ENCODE results near the gene PRTG.
"Not testable (repeated sequence)": the region's sequence is repeated elsewhere in the genome, so short reads cannot be mapped to it uniquely, and the experiment has no call there.

The PRTG gene, protein sequence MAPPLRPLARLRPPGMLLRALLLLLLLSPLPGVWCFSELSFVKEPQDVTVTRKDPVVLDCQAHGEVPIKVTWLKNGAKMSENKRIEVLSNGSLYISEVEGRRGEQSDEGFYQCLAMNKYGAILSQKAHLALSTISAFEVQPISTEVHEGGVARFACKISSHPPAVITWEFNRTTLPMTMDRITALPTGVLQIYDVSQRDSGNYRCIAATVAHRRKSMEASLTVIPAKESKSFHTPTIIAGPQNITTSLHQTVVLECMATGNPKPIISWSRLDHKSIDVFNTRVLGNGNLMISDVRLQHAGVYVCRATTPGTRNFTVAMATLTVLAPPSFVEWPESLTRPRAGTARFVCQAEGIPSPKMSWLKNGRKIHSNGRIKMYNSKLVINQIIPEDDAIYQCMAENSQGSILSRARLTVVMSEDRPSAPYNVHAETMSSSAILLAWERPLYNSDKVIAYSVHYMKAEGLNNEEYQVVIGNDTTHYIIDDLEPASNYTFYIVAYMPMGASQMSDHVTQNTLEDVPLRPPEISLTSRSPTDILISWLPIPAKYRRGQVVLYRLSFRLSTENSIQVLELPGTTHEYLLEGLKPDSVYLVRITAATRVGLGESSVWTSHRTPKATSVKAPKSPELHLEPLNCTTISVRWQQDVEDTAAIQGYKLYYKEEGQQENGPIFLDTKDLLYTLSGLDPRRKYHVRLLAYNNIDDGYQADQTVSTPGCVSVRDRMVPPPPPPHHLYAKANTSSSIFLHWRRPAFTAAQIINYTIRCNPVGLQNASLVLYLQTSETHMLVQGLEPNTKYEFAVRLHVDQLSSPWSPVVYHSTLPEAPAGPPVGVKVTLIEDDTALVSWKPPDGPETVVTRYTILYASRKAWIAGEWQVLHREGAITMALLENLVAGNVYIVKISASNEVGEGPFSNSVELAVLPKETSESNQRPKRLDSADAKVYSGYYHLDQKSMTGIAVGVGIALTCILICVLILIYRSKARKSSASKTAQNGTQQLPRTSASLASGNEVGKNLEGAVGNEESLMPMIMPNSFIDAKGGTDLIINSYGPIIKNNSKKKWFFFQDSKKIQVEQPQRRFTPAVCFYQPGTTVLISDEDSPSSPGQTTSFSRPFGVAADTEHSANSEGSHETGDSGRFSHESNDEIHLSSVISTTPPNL

DNA sequence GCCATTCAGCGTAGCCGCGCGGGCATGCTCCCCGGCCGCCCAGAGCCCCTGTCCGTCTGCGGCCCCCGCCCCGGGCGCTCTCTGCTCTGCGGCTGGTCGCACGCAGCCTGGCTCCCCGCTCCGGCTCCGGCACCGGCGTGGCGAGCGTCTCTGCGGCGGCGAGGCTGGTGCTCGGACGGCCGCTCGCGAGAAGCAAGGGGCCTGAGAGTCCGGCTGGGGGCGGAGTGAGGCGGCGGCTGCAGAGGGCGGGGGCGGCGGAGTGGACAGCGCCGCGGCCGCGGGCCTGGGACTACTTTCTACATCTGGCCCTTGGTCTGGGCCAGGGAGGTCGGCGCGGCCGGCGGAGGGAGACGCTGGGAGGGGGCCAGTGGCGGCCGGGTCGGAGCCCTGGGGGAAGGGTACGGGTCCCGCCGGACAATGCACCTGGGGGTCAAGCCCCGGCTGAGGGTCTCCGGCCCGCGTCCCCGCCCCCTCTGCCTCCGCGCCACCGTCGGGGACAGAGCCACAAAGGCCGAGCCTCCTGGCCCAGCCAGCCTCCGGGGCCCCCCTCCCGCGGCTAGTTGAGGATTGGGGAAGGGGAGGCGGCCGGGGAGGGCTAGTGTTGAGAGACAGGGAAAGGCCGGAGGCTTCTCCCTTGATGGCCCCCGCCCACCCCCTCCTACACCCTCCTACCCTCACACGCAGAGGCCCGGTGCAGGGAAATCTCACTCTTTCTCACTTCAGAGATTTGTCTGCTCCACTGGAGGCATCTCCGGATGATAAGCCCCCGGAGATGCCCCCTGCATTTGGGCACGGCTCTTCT is at the start of gene PRTG:
PRTG (minus strand) TSS at position 226 of the 802 bp plus-strand sequence; CDS start at position 5, 221 bp downstream.
- peak; percentile 87 for DNase-seq

GRCh38 chr15:55791551-55792400 is 48.8 kb upstream of the PRTG start:
- no peak for DNase-seq

DNA sequence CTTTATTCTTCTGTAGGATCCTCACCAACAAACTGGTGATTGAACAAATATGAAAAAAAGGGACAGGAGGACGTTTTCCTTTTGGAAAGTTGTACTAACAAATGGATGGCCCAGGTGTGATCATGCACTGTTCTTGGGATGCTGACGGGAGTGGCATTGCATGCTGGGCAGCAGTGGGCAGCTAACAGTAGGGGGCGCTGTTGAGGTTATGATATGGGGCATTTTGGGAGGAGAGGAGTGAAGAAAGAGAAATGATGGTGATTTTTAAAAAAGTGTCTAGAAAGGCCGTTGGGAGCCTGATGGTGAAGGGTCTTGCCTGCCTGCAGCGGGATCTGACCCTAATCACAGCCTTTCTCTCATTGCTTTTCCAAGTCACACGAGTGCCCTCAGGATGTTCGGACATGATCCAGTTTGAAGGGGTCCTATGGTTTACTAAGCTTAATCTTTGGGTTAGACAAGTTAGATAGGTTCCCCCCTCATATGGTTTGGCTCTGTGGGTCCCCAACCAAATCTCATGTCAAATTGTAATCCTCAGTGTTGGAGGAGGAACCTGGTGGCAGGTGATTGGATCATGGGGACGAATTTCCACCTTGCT is 46.2 kb upstream of the PRTG start:
- no peak for DNase-seq

GRCh38 chr15:55786341-55786740 is 43.4 kb upstream of the PRTG start:
- DNase-seq: no peak

DNA sequence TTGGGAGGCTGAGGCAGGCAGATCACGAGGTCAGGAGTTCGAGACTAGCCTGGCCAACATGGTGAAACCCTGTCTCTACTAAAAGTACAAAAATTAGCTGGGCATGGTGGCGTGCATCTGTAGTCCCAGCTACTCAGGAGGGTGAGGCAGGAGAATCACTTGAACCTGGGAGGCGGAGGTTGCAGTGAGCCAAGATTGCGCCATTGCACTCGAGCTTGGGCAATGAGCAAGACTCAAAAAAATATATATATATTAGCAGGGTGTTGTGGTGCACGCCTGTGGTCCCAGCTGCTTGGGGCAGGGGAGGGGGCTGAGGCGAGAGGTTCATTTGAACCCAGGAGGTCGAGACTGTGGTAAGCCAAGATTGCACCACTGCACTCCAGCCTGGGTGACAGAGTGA is 42.6 kb upstream of the PRTG start:
- DNase-seq: not testable (repeated sequence)

DNA sequence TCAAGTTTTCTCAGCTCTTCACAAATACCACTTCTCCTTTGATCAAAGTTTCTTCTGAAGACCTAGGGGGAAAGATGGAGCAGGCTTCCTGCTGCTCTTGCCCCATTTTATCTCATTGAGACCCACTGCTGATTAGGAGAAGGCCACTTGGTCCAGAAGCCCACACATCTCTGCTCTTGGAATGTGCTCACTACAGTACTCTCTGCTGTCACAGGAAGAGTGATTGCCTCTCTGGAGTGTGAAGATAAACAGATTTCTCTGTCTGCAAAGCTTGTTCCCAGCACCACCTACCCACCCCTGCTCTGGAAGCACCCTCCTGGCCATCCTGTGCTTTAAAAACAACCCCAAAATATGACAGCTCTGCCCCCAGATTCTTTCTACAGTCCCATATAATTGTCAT is 41.3 kb upstream of the PRTG start:
- no peak for DNase-seq

GRCh38 chr15:55782901-55783300 is 39.9 kb upstream of the PRTG start:
- no peak for DNase-seq

DNA sequence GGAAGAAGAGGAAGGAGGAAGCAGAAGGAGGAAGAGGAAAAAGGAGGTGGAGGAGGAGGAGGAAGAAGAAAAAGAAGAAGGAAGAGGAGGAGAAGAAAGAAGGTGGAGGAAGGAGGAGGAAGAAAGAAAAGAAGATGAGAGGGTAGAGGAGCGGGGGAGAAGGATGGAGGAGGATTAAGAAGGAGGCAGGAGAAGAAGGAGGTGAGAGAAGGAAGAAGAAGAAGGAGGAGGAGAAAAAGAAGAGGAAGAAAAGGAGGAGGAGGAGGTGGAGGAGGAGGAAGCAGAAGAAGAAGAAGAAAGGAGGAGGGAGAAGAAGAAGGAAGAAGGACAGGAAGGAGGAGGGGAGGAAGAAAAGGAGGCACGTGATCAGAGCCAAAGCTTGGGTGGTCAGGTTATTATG is 37.3 kb upstream of the PRTG start:
- no peak for DNase-seq

- no peak for DNase-seq
Measured at GRCh38 chr15:55778932-55779331, 36.0 kb upstream of the PRTG start.

DNA sequence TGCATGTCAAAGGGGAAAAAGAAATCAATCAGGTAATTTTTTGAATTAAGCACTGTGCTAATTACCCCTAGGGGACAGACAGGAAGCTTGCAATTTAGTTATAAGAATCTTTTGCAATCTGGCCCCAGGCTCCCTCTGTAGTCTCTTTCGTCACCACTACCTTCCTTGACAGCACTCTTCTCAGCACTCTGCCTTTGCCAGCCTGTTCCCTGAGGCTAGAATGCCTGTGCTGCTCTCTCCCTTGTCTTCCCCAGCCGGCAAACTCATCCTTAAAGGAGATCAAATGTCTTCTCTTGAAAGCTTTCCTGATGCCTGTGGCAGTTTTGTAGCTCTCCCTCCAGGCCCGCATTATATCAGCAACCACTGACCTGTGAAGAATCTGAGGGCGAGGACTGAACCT is 32.4 kb upstream of the PRTG start:
- no peak for DNase-seq

- DNase-seq: no peak
Measured at GRCh38 chr15:55774113-55774970, 31.4 kb upstream of the PRTG start.

DNA sequence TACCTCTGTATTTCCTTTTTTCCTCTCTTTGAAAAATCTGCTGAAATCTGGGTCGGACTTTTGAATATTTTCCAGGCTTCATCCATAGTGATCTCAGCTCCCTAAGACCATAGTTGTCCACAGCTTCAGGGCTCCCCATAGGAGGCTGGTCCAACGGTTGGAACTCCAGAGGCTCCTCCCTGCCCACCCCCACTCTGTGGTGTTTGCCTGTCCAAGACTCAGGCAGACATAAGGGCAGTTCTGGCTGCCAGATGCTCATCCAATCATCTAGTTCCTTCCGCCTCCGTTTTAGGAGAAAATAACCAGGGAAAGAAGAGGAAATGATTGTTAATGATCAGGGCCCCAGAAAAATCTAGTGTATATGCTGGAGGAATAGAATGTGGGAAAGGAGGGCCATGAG is 27.9 kb upstream of the PRTG start:
- DNase-seq: peak; percentile 35

GRCh38 chr15:55770261-55770660 is 27.3 kb upstream of the PRTG start:
- DNase-seq: no peak

GRCh38 chr15:55768670-55769185 is 25.8 kb upstream of the PRTG start:
- DNase-seq: no peak

GRCh38 chr15:55766676-55767075 is 23.7 kb upstream of the PRTG start:
- no peak for DNase-seq

- no peak for DNase-seq
Measured at GRCh38 chr15:55764398-55764797, 21.4 kb upstream of the PRTG start.

GRCh38 chr15:55758580-55758986 is 15.6 kb upstream of the PRTG start:
- no peak for DNase-seq

DNA sequence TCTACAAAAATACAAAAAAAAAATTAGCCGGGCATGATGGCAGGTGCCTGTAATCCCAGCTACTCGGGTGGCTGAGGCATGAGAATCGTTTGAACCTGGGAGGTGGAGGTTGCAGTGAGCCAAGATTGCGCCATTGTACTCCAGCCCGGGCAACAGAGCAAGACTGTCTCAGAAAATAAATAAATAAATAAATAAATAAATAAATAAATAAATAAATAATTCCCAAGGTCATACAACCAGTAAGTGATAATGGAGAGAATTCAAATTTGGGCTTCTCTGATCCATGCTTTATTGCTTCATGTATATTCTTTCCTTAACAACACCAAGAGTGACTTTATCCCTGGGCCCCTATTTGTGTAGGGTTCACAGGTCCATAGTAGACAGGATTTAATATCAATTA is 10.5 kb upstream of the PRTG start:
- DNase-seq: not testable (repeated sequence)

- no peak for DNase-seq
Measured at GRCh38 chr15:55750706-55751105, 7.8 kb upstream of the PRTG start.

All from left hindlimb (tissue), 1 donor.